Measurements from ENCODE around the gene PIH1D1.

The PIH1D1 gene

GRCh38 chr19:49423985-49424303, 27.7 kb downstream of the PIH1D1 start:
- Mint-ChIP-seq H3K27me3 (peaks cover 100% of the 10 kb centered on the region), H3K4me3 (no peak overlapping the region), H3K27ac (no peak overlapping the region), H3K36me3 (no peaks in the 10 kb centered on the region), H3K4me1 (peaks cover 66% of the 10 kb centered on the region), H3K9me3 (no peaks in the 10 kb centered on the region)
- ATAC-seq = no peak

GRCh38 chr19:49423071-49423984, 28.3 kb downstream of the PIH1D1 start, which contains the start of gene PTH2:
Gene PTH2 (minus strand): TSS chr19:49423441. CDS start chr19:49423339, 102 bp downstream.
- Mint-ChIP-seq H3K4me1 (peaks cover 62% of the 10 kb centered on the region), H3K27me3 (peaks cover 100% of the 10 kb centered on the region), H3K9me3 (no peaks in the 10 kb centered on the region), H3K4me3 (peak within 1 kb of the TSS; percentile 72), H3K36me3 (no peaks in the 10 kb centered on the region), H3K27ac (no peak within 1 kb of the TSS)
- peak; percentile 4 for ATAC-seq

- Mint-ChIP-seq H3K4me3 (peak overlapping the region; percentile 72), H3K27me3 (peaks cover 100% of the 10 kb centered on the region), H3K27ac (no peak overlapping the region), H3K4me1 (peaks cover 62% of the 10 kb centered on the region), H3K36me3 (no peaks in the 10 kb centered on the region), H3K9me3 (no peaks in the 10 kb centered on the region)
- peak; percentile 22 for ATAC-seq
Observed at GRCh38 chr19:49422407-49423070, 29.1 kb downstream of the PIH1D1 start.

GRCh38 chr19:49421878-49422202, 29.8 kb downstream of the PIH1D1 start:
- Mint-ChIP-seq H3K27me3 (peaks cover 100% of the 10 kb centered on the region), H3K9me3 (no peaks in the 10 kb centered on the region), H3K36me3 (no peaks in the 10 kb centered on the region), H3K27ac (no peak overlapping the region), H3K4me1 (peaks cover 59% of the 10 kb centered on the region), H3K4me3 (peak overlapping the region; percentile 16)
- no peak for ATAC-seq

- peak overlapping the region; percentile 16 for H3K4me3 Mint-ChIP-seq
- no peaks in the 10 kb centered on the region for H3K36me3 Mint-ChIP-seq
- no peak overlapping the region for H3K27ac Mint-ChIP-seq
- peaks cover 98% of the 10 kb centered on the region for H3K27me3 Mint-ChIP-seq
- no peak for ATAC-seq
- H3K9me3 Mint-ChIP-seq = no peaks in the 10 kb centered on the region
- H3K4me1 Mint-ChIP-seq = peaks cover 53% of the 10 kb centered on the region
Observed at GRCh38 chr19:49421039-49421877, 30.4 kb downstream of the PIH1D1 start.

- Mint-ChIP-seq H3K4me1 (peaks cover 51% of the 10 kb centered on the region), H3K36me3 (no peaks in the 10 kb centered on the region), H3K27ac (no peak overlapping the region), H3K4me3 (no peak overlapping the region), H3K27me3 (peaks cover 87% of the 10 kb centered on the region), H3K9me3 (no peaks in the 10 kb centered on the region)
- ATAC-seq = no peak
Observed at GRCh38 chr19:49420227-49420626, 31.4 kb downstream of the PIH1D1 start.

- H3K27ac Mint-ChIP-seq = no peak overlapping the region
- no peak for ATAC-seq
- H3K9me3 Mint-ChIP-seq = no peaks in the 10 kb centered on the region
- no peak overlapping the region for H3K4me3 Mint-ChIP-seq
- no peaks in the 10 kb centered on the region for H3K36me3 Mint-ChIP-seq
- H3K4me1 Mint-ChIP-seq = peaks cover 60% of the 10 kb centered on the region
- H3K27me3 Mint-ChIP-seq = peaks cover 77% of the 10 kb centered on the region
Observed at GRCh38 chr19:49419173-49419572, 32.4 kb downstream of the PIH1D1 start.

GRCh38 chr19:49418511-49418910, 33.1 kb downstream of the PIH1D1 start:
- H3K36me3 Mint-ChIP-seq = no peaks in the 10 kb centered on the region
- no peaks in the 10 kb centered on the region for H3K9me3 Mint-ChIP-seq
- no peak overlapping the region for H3K4me3 Mint-ChIP-seq
- no peak for ATAC-seq
- peaks cover 61% of the 10 kb centered on the region for H3K4me1 Mint-ChIP-seq
- no peak overlapping the region for H3K27ac Mint-ChIP-seq
- peaks cover 70% of the 10 kb centered on the region for H3K27me3 Mint-ChIP-seq

GRCh38 chr19:49417088-49417487, 34.5 kb downstream of the PIH1D1 start:
- Mint-ChIP-seq H3K27me3 (peaks cover 56% of the 10 kb centered on the region), H3K36me3 (no peaks in the 10 kb centered on the region), H3K27ac (peak overlapping the region; percentile 8), H3K9me3 (no peaks in the 10 kb centered on the region), H3K4me3 (no peak overlapping the region), H3K4me1 (peaks cover 62% of the 10 kb centered on the region)
- no peak for ATAC-seq

GRCh38 chr19:49415810-49416200, 35.8 kb downstream of the PIH1D1 start:
- no peak for ATAC-seq

GRCh38 chr19:49415102-49415809, 36.4 kb downstream of the PIH1D1 start:
- Mint-ChIP-seq H3K9me3 (no peaks in the 10 kb centered on the region), H3K27ac (peak overlapping the region; percentile 81), H3K4me3 (peak overlapping the region; percentile 36), H3K4me1 (peaks cover 62% of the 10 kb centered on the region), H3K27me3 (peaks cover 38% of the 10 kb centered on the region), H3K36me3 (no peaks in the 10 kb centered on the region)
- ATAC-seq = peak; percentile 94

More at GRCh38 chr19:49415810-49416200, 35.8 kb downstream of the PIH1D1 start:
- no peaks in the 10 kb centered on the region for H3K9me3 Mint-ChIP-seq
- H3K27me3 Mint-ChIP-seq = peaks cover 43% of the 10 kb centered on the region
- peak overlapping the region; percentile 81 for H3K27ac Mint-ChIP-seq
- H3K36me3 Mint-ChIP-seq = no peaks in the 10 kb centered on the region
- no peak overlapping the region for H3K4me3 Mint-ChIP-seq
- H3K4me1 Mint-ChIP-seq = peaks cover 59% of the 10 kb centered on the region

- peaks cover 72% of the 10 kb centered on the region for H3K4me1 Mint-ChIP-seq
- peaks cover 28% of the 10 kb centered on the region for H3K27me3 Mint-ChIP-seq
- H3K4me3 Mint-ChIP-seq = no peak overlapping the region
- peaks cover 4% of the 10 kb centered on the region for H3K9me3 Mint-ChIP-seq
- ATAC-seq = no peak
- no peaks in the 10 kb centered on the region for H3K36me3 Mint-ChIP-seq
- H3K27ac Mint-ChIP-seq = peak overlapping the region; percentile 81
Observed at GRCh38 chr19:49414256-49414655, 37.4 kb downstream of the PIH1D1 start.

- ATAC-seq = no peak
- Mint-ChIP-seq H3K9me3 (peaks cover 4% of the 10 kb centered on the region), H3K4me1 (peaks cover 80% of the 10 kb centered on the region), H3K36me3 (no peaks in the 10 kb centered on the region), H3K27ac (peak overlapping the region; percentile 81), H3K27me3 (peaks cover 19% of the 10 kb centered on the region), H3K4me3 (no peak overlapping the region)
Observed at GRCh38 chr19:49413348-49413747, 38.3 kb downstream of the PIH1D1 start.

- H3K27me3 Mint-ChIP-seq = peaks cover 3% of the 10 kb centered on the region
- H3K4me3 Mint-ChIP-seq = peak overlapping the region; percentile 3
- peaks cover 83% of the 10 kb centered on the region for H3K4me1 Mint-ChIP-seq
- H3K27ac Mint-ChIP-seq = peak overlapping the region; percentile 81
- H3K36me3 Mint-ChIP-seq = no peaks in the 10 kb centered on the region
- no peak for ATAC-seq
- H3K9me3 Mint-ChIP-seq = peaks cover 4% of the 10 kb centered on the region
Observed at GRCh38 chr19:49411681-49412326, 39.8 kb downstream of the PIH1D1 start.

Measured in stimulated activated memory B cell treated with anti-CD40 and anti-IgM and Interleukin-4, amounts not matched to agents 10 μg/mL and 1 μg/mL and 100 μg/mL, for 72 hours (primary cell).